H1 (cell line): ENCODE measurements around the gene PROKR1. TPM values are rescaled to one million over a fixed set of nuclear protein-coding genes. Genes with fewer than 3 reads are reported as not detected.

Experiments used
- CTCF ChIA-PET: fragments of 300-600 bp; sonication (Branson Sonifier 250); formaldehyde crosslinking; loops from one replicate; lab custom pipeline; 2021; ENCODE audit not compliant: partially characterized antibody; lab: Charles Lee
- POLR2A ChIA-PET: fragments of 300-600 bp; sonication (Branson Sonifier 250); formaldehyde crosslinking; loops from one replicate; lab custom pipeline; 2021; ENCODE audit warnings: inconsistent platforms; ENCODE audit not compliant: partially characterized antibody; lab: Charles Lee
- DNase-seq, 2 experiments: peaks; one replicate each; pipeline versions ENCODE4 v3.0.0 to v3.0.0-alpha.2; 2010 to 2022; ENCODE audit warnings: low spot score in 2 of 2, low read depth in 1 of 2, mixed read lengths in 1 of 2
- FAIRE-seq: peaks from 2 replicates; lab custom pipeline; 2011; peaks lifted over from hg19 to GRCh38; lab: Jason Lieb, UNC
- H2AFZ ChIP-seq: 2 replicates; pipeline ENCODE4 v1.8.1; 2012; ENCODE audit warnings: low read length, inconsistent platforms
- H2AK5ac ChIP-seq: 2 replicates; pipeline ENCODE4 v1.6.1; 2013; ENCODE audit warnings: low read depth, low read length
- H2BK120ac ChIP-seq: replicated peaks from 2 replicates; pipeline ENCODE3; 2013; ENCODE audit warnings: low read depth, low read length, inconsistent platforms
- H2BK12ac ChIP-seq: 2 replicates; pipeline ENCODE4 v1.6.1; 2013; ENCODE audit warnings: low read depth, low read length
- H2BK15ac ChIP-seq: 2 replicates; pipeline ENCODE4 v1.6.1; 2013; ENCODE audit warnings: low read length
- H2BK20ac ChIP-seq: 2 replicates; pipeline ENCODE4 v1.6.1; 2013; ENCODE audit warnings: low read length
- H2BK5ac ChIP-seq: 2 replicates; pipeline ENCODE4 v1.6.1; 2013; ENCODE audit warnings: low read depth, low read length
- H3K14ac ChIP-seq: 2 replicates; pipeline ENCODE4 v1.6.1; 2013; ENCODE audit warnings: inconsistent platforms; ENCODE audit not compliant: insufficient read length
- H3K18ac ChIP-seq: 2 replicates; pipeline ENCODE4 v1.6.1; 2013; ENCODE audit warnings: low read length; ENCODE audit errors: extremely low read depth
- H3K23ac ChIP-seq: 2 replicates; pipeline ENCODE4 v1.6.1; 2013; ENCODE audit warnings: inconsistent platforms; ENCODE audit not compliant: insufficient read length
- H3K23me2 ChIP-seq: 2 replicates; pipeline ENCODE4 v1.6.1; 2013; ENCODE audit warnings: low read depth, low read length
- H3K27ac ChIP-seq: 2 replicates; pipeline ENCODE4 v1.6.1; 2011; ENCODE audit warnings: low read depth, low read length, inconsistent platforms
- H3K27me3 ChIP-seq, 4 experiments: replicated peaks in 1 of 4; 1 replicate in 1 of 4; 2 replicates in 3 of 4; pipeline versions ENCODE4 v1.6.1 to v1.8.1; 2011 to 2013; ENCODE audit warnings: low read length in 3 of 4, mild to moderate bottlenecking in 3 of 4, inconsistent platforms in 2 of 4, mixed read lengths in 2 of 4, moderate library complexity in 1 of 4; ENCODE audit not compliant: control insufficient read depth in 3 of 4, insufficient read depth in 3 of 4; ENCODE audit errors: extremely low read depth in 1 of 4
- H3K36me3 ChIP-seq, 4 experiments: 2 replicates each; pipeline versions ENCODE4 v1.6.1 to v1.8.1; 2011 to 2013; ENCODE audit warnings: mild to moderate bottlenecking in 4 of 4, low read length in 3 of 4, moderate library complexity in 2 of 4, control low read depth in 1 of 4, inconsistent platforms in 1 of 4; ENCODE audit not compliant: insufficient read depth in 4 of 4, control insufficient read depth in 2 of 4
- H3K4ac ChIP-seq: replicated peaks from 2 replicates; pipeline ENCODE3; 2013; ENCODE audit warnings: low read length, low read depth, mixed read lengths, inconsistent platforms; ENCODE audit not compliant: insufficient read length
- H3K4me1 ChIP-seq, 4 experiments: replicated peaks in 1 of 4; 1 replicate in 1 of 4; 2 replicates in 3 of 4; pipeline versions ENCODE4 v1.6.1 to v1.8.1; 2011 to 2013; ENCODE audit warnings: low read length in 3 of 4, inconsistent platforms in 2 of 4, mixed read lengths in 1 of 4; ENCODE audit not compliant: insufficient read depth in 4 of 4, control insufficient read depth in 3 of 4
- H3K4me2 ChIP-seq, 2 experiments: 2 replicates each; pipeline versions ENCODE4 v1.6.1 to v1.8.1; 2011 to 2013; ENCODE audit warnings: low read depth in 2 of 2, low read length in 2 of 2, control low read depth in 1 of 2, inconsistent platforms in 1 of 2, mild to moderate bottlenecking in 1 of 2; ENCODE audit not compliant: insufficient read depth in 1 of 2
- H3K4me3 ChIP-seq, 4 experiments: fragments of 200-600, 300-600 bp in 1 of 4; sonication (generic), shearing (Covaris generic), sonication (Bioruptor Twin) in 1 of 4; 2 replicates each; pipeline versions ENCODE4 v1.5.1 to v1.8.1; 2011 to 2016; ENCODE audit warnings: low read length in 4 of 4, low read depth in 3 of 4, control low read depth in 2 of 4, inconsistent platforms in 2 of 4, mild to moderate bottlenecking in 2 of 4, mixed read lengths in 1 of 4, moderate library complexity in 1 of 4; ENCODE audit not compliant: insufficient read depth in 2 of 4; ENCODE audit errors: extremely low read depth in 1 of 4
- H3K56ac ChIP-seq: replicated peaks from 2 replicates; pipeline ENCODE3; 2013; ENCODE audit warnings: low read depth, mild to moderate bottlenecking, mixed read lengths, low read length, inconsistent platforms; ENCODE audit not compliant: insufficient read length
- H3K79me1 ChIP-seq: 2 replicates; pipeline ENCODE4 v1.6.1; 2013; ENCODE audit warnings: low read depth, low read length, control low read depth
- H3K79me2 ChIP-seq, 2 experiments: 2 replicates each; pipeline versions ENCODE4 v1.6.1 to v1.8.1; 2012 to 2013; ENCODE audit warnings: low read length in 2 of 2, mild to moderate bottlenecking in 2 of 2, inconsistent platforms in 1 of 2; ENCODE audit not compliant: insufficient read depth in 2 of 2, control insufficient read depth in 1 of 2
- H3K9ac ChIP-seq, 4 experiments: replicated peaks in 1 of 4; 1 replicate in 1 of 4; 2 replicates in 3 of 4; pipeline versions ENCODE4 v1.6.1 to v1.8.1; 2011 to 2013; ENCODE audit warnings: low read depth in 3 of 4, low read length in 3 of 4, control low read depth in 2 of 4, mild to moderate bottlenecking in 2 of 4, moderate library complexity in 2 of 4, inconsistent platforms in 1 of 4; ENCODE audit errors: extremely low read depth in 1 of 4
- H3K9me3 ChIP-seq, 2 experiments: 2 replicates each; pipeline versions ENCODE4 v1.6.1 to v1.8.1; 2012 to 2013; ENCODE audit warnings: mild to moderate bottlenecking in 2 of 2, moderate library complexity in 2 of 2, control low read depth in 1 of 2, inconsistent platforms in 1 of 2, low read depth in 1 of 2, low read length in 1 of 2, mixed read lengths in 1 of 2; ENCODE audit not compliant: insufficient read depth in 2 of 2
- H4K20me1 ChIP-seq, 2 experiments: replicated peaks in 1 of 2; 2 replicates each; pipeline versions ENCODE3 to v1.8.1; 2011 to 2013; ENCODE audit warnings: inconsistent platforms in 2 of 2, low read length in 2 of 2, mild to moderate bottlenecking in 1 of 2; ENCODE audit not compliant: insufficient read depth in 2 of 2, control insufficient read depth in 1 of 2
- H4K5ac ChIP-seq: 2 replicates; pipeline ENCODE4 v1.6.1; 2013; ENCODE audit warnings: low read length, low read depth, mixed read lengths, inconsistent platforms; ENCODE audit not compliant: insufficient read length
- H4K8ac ChIP-seq: 2 replicates; pipeline ENCODE4 v1.8.0; 2013; ENCODE audit warnings: mild to moderate bottlenecking, moderate library complexity, low read length, inconsistent platforms; ENCODE audit not compliant: insufficient read depth; ENCODE audit errors: extremely low read depth
- H4K91ac ChIP-seq: replicated peaks from 2 replicates; pipeline ENCODE3; 2013; ENCODE audit warnings: low read length, mixed read lengths, inconsistent platforms; ENCODE audit not compliant: insufficient read length
- ASH2L ChIP-seq: fragments of 200-600, 300-600 bp; sonication (generic); IDR thresholded peaks from one replicate; pipeline ENCODE4 v1.7.1; 2017; ENCODE audit warnings: low read length
- CHD1 ChIP-seq: IDR thresholded peaks from 2 replicates; pipeline ENCODE4 v1.6.1; 2012; ENCODE audit warnings: low read depth, low read length, improper control_type of control experiment
- CREB1 ChIP-seq: IDR thresholded peaks from 2 replicates; pipeline ENCODE4 v1.6.1; 2012; ENCODE audit warnings: inconsistent platforms
- CTBP2 ChIP-seq: IDR thresholded peaks from 2 replicates; pipeline ENCODE4 v1.7.0; 2011; ENCODE audit warnings: borderline replicate concordance, mild to moderate bottlenecking, moderate library complexity, mixed read lengths, low read length; ENCODE audit not compliant: insufficient read depth, insufficient read length
- EGR1 ChIP-seq: IDR thresholded peaks from 2 replicates; pipeline ENCODE4 v1.6.1; 2011; ENCODE audit warnings: low read depth, low read length, borderline replicate concordance
- EP300 ChIP-seq, 2 experiments: IDR thresholded peaks; 1 replicate in 1 of 2; 2 replicates in 1 of 2; pipeline ENCODE4 v1.6.1; 2011 to 2012; ENCODE audit warnings: low read depth in 2 of 2, low read length in 2 of 2, mild to moderate bottlenecking in 2 of 2, borderline replicate concordance in 1 of 2, inconsistent platforms in 1 of 2, moderate library complexity in 1 of 2
- POLR2A ChIP-seq, 2 experiments: IDR thresholded peaks; 1 replicate in 1 of 2; 2 replicates in 1 of 2; pipeline ENCODE4 v1.6.1; 2011; ENCODE audit warnings: low read depth in 2 of 2, low read length in 2 of 2, mild to moderate bottlenecking in 2 of 2; ENCODE audit errors: control extremely low read depth in 1 of 2
- POLR2AphosphoS5 ChIP-seq: IDR thresholded peaks from 2 replicates; pipeline ENCODE4 v1.6.1; 2011; ENCODE audit warnings: low read depth, low read length
- RNF2 ChIP-seq: fragments of 200-900, 300-1000 bp; sonication (generic); IDR thresholded peaks from 2 replicates; pipeline ENCODE4 v1.7.1; 2016; ENCODE audit warnings: borderline replicate concordance, low read depth, mild to moderate bottlenecking, antibody characterized with exemption, low read length; ENCODE audit not compliant: poor library complexity, severe bottlenecking; ENCODE audit errors: missing control alignments
- TBP ChIP-seq: IDR thresholded peaks from 2 replicates; pipeline ENCODE4 v1.6.1; 2011; ENCODE audit warnings: low read depth, low read length, improper control_type of control experiment
- WGBS, 2 experiments: shearing (Covaris generic) in 1 of 2; methylation state at CpG; one replicate each; pipeline versions ENCODE4 v1.1.6 to v1.1.7; 2013 to 2015; ENCODE audit warnings: low lambda C conversion rate in 2 of 2, mixed read lengths in 2 of 2, inconsistent platforms in 1 of 2, low coverage in 1 of 2, missing lambda C conversion rate in 1 of 2; ENCODE audit not compliant: insufficient replicate concordance in 2 of 2, insufficient coverage in 1 of 2, insufficient read length in 1 of 2; ENCODE audit errors: extremely low coverage in 1 of 2, missing lambda C conversion rate in 1 of 2; 5-methylcytosine and 5-hydroxymethylcytosine counted together
- polyA plus RNA-seq, 7 experiments: library from polyadenylated mRNA; depleted of rRNA in 3 of 7; stranded (reverse) in 5 of 7; unstranded in 2 of 7; fragments of >200 nt in 5 of 7; fragments of 200-250 nt in 2 of 7; gene quantifications; 1 replicate in 5 of 7; 2 replicates in 1 of 7; 4 replicates in 1 of 7; pipeline versions ENCODE4 v1.2.1 to v1.2.3, GENCODE V29; 2011 to 2013; ENCODE audit warnings: missing spikeins in 2 of 7, mixed read lengths in 2 of 7
- total RNA-seq: library from RNA; stranded (reverse); fragmentation: NEBNext Ultra II Directional; extraction: Animal tissue kit (Norgen Biotek cat#: 25700); gene quantifications from 2 replicates; pipeline ENCODE4 v1.2.1, GENCODE V29; 2021

PROKR1 gene
- total and polyA plus RNA-seq, 2 of the 8 experiments (the other 6 are each of a cell fraction or from before 2014, with no cell fraction given), result 1.8 to 3.9 TPM

DNA sequence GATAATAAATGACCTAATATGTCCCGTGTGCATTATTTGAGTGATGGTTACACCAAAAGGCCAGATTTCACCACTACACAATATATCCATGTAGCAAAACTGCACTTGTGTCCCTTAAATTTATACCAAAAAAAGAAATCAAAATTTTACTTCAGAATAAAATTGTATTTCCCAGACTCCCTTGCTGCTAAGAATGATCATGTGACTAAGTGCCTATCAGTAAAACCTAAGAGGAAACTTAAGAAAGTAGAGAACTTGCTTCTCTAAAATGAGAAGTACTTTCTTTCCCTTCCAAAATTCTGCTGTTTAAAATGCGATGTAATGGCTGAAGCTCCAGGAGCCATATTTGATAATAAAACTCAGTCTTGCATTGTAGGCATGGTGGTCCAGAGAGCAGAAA lies 24.0 kb downstream of the PROKR1 start:
- H2BK15ac ChIP-seq, result no peak overlapping the region
- no peak overlapping the region for H3K4me3 ChIP-seq
- H3K18ac ChIP-seq, result no peak overlapping the region
- no peak overlapping the region for H2BK120ac ChIP-seq
- no peak overlapping the region for H2BK20ac ChIP-seq
- H4K20me1 ChIP-seq, result no peaks in the 10 kb centered on the region
- no peak overlapping the region for H4K91ac ChIP-seq
- H2BK12ac ChIP-seq, result no peak overlapping the region
- H3K4ac ChIP-seq, result no peak overlapping the region
- no peak overlapping the region for H3K4me2 ChIP-seq
- ChIA-PET CTCF (interaction anchor here (0.6 to 3.2 kb wide), 2 partner anchors 21 to 42 kb away, joined by 5 to 8 read pairs; no protein-coding TSS in a partner anchor), POLR2A (no interaction called here)
- TF ChIP-seq ASH2L, result no peak
- TF ChIP-seq CHD1, result no peak
- no peak for TF ChIP-seq EP300 (IDR thresholded peaks at IDR 0.05; ENCODE audit: borderline replicate concordance in 1 of 2, low read depth in 2 of 2, low read length in 2 of 2)
- TF ChIP-seq RNF2, result no peak
- no peak for TF ChIP-seq EGR1
- TF ChIP-seq POLR2A (IDR thresholded peaks at IDR 0.05; ENCODE audit: control extremely low read depth in 1 of 2, low read depth in 2 of 2, low read length in 2 of 2), result no peak
- no peak for TF ChIP-seq CREB1
- no peak for TF ChIP-seq POLR2AphosphoS5
- TF ChIP-seq CTBP2, result no peak
- no peak for TF ChIP-seq TBP
- H3K9me3 ChIP-seq, result no peaks in the 10 kb centered on the region
- H4K5ac ChIP-seq, result no peak overlapping the region
- H2BK5ac ChIP-seq, result no peak overlapping the region
- H3K79me1 ChIP-seq, result no peaks in the 10 kb centered on the region
- H3K23ac ChIP-seq, result no peak overlapping the region
- no peak for FAIRE-seq
- H3K56ac ChIP-seq, result no peak overlapping the region
- WGBS, 2 experiments, result 90% methylated on average over 2 of the region's 2 CpGs; no CpG with 5 or more reads in 1 of the 2 experiments
- H4K8ac ChIP-seq, result no peak overlapping the region
- H3K14ac ChIP-seq, result no peak overlapping the region
- no peak overlapping the region for H3K9ac ChIP-seq
- H3K27ac ChIP-seq, result no peak overlapping the region
- no peaks in the 10 kb centered on the region for H3K79me2 ChIP-seq
- H3K27me3 ChIP-seq, result no peaks in the 10 kb centered on the region
- no peak for DNase-seq
- peaks cover 0 to 4% (median 0%) of the 10 kb centered on the region in 4 experiments; a peak in 2 of 7 replicates for H3K4me1 ChIP-seq
- no peak overlapping the region for H2AFZ ChIP-seq
- no peak overlapping the region for H2AK5ac ChIP-seq
- no peaks in the 10 kb centered on the region for H3K36me3 ChIP-seq
- H3K23me2 ChIP-seq, result peaks cover 3% of the 10 kb centered on the region; the same call in 1 of the 2 replicates
